ENCODE results near the gene ZNF346.

ZNF346 gene

DNA sequence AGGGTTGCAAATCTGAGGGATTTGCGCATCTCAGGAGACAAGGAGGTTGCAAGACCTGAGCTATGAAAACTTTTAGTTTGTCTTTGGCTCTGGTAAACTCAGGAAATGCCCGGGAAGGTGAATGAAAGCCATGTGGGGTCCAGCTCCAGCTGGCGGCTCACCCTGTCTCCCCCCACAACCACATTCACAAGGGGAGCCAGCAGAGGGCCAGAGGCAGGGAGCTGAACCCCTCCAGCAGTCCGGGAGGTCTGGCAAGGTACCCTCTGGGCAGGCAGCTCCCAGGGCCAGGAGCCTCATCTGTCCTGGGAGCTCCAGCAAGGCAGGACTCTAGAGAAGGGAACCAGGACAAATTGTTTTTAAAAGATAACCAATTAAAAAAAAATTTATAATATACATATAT lies 61.7 kb downstream of the ZNF346 start:
- no peak overlapping the region for H3K27ac ChIP-seq
- no peak for TF ChIP-seq ZFX (IDR thresholded peaks at IDR 0.05; ENCODE audit: borderline replicate concordance)
- TF ChIP-seq, protein P1, sequence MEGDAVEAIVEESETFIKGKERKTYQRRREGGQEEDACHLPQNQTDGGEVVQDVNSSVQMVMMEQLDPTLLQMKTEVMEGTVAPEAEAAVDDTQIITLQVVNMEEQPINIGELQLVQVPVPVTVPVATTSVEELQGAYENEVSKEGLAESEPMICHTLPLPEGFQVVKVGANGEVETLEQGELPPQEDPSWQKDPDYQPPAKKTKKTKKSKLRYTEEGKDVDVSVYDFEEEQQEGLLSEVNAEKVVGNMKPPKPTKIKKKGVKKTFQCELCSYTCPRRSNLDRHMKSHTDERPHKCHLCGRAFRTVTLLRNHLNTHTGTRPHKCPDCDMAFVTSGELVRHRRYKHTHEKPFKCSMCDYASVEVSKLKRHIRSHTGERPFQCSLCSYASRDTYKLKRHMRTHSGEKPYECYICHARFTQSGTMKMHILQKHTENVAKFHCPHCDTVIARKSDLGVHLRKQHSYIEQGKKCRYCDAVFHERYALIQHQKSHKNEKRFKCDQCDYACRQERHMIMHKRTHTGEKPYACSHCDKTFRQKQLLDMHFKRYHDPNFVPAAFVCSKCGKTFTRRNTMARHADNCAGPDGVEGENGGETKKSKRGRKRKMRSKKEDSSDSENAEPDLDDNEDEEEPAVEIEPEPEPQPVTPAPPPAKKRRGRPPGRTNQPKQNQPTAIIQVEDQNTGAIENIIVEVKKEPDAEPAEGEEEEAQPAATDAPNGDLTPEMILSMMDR (IDR thresholded peaks at IDR 0.05): no peak

DNA sequence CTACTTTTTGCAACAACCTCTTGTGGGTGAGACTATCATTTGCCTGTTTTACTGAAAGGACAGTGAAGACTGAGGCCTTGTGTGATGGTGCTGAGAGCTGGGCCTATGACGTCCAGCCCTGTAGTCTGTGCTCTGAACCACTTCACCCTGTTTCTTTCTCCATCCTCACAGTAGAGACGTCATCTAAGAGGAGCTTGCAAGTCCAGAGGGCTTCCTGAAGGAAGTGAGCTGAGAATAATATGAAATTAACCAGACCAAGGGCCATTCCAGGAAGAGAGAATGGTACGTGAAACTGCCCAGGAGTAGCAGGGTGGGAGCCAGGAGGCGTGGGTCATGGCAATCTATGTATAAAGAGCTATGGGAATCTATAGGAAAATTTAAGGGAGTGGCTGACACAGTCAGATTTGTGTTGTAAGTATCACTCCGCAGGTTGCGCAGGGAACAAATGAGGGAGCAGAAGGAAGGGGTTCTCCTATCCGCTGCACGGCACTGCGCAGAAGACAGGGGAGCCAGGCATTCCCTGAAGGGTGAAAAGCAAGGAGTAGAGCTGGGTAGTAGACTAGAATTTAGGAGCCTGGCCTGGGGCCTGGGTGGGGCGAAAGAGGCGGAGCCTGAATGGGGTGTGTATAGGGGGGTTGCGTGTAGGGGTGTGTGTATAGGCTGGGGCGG lies 63.6 kb downstream of the ZNF346 start:
- no peak for TF ChIP-seq ZFX (IDR thresholded peaks at IDR 0.05; ENCODE audit: borderline replicate concordance)
- TF ChIP-seq, protein P1 (IDR thresholded peaks at IDR 0.05): no peak
- H3K27ac ChIP-seq: peak overlapping the region; percentile 47

DNA sequence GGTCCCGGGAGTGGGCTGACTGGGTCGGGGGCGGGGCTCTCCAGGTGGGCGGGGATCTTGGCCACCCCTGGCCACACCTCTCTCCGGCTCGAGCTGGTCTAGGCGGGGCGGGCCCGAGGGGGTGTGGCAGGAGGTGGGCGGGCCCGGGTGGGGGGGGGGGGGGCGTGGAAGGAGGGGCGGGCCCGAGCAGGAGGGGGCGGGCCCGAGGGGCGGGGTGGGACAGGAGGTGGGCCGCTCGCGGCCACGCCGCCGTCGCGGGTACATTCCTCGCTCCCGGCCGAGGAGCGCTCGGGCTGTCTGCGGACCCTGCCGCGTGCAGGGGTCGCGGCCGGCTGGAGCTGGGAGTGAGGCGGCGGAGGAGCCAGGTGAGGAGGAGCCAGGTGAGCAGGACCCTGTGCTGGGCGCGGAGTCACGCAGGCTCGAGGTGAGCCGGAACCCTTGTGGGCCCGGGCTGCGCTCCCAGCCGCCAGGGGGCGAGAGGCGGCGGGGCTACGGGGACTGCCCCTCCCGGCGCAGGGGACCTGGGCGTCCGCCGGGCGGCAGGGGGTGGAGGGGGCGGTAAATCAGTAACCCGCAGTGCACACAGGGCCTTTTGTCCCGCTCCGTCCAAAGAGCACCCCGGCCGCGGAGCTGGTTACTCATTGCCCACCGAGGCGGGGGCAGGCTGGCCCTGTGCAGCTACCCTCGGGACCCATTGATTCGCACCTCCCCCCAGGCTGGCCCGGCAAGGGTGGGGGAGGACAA lies 64.3 kb downstream of the ZNF346 start, which contains the start of gene FGFR4:
Gene FGFR4 (plus strand): TSS at position 262 of the 744 bp plus-strand sequence. CDS start 2,688 bp downstream, outside the sequence.
- peak within 1 kb of the TSS; percentile 47 for H3K27ac ChIP-seq
- no peak for TF ChIP-seq ZFX (IDR thresholded peaks at IDR 0.05; ENCODE audit: borderline replicate concordance)
- TF ChIP-seq, protein P1 (IDR thresholded peaks at IDR 0.05): peak; percentile 83

DNA sequence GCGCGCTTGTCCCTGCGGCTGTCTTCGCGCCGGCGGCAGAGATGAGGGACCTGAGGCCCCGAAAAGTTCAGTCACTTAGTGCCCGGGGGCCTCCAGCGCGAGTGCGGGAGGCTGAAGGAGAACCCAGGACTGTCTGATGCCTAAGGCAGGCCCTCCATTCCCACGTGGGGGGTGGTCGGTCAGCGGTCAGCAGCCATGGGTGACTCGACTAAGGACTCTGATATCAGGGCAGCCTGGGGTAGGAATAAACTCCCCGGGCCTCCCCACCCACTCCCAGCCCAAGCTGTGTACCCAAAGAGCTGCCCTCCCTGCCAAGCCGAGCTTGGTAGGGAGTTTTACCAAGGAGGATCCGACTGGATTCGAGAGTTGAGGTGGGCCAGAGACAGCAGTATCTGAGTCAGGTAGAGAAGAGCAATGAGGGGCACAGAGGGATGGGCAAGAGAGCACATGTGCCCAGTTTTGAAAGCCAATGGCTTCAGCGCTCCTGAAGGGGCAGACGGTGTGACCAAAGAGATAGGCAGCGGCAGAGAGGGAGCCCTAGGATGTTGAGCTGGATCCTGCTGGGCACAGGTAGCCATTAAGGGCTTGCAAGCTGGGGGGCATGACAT lies 65.0 kb downstream of the ZNF346 start:
- H3K27ac ChIP-seq: peak overlapping the region; percentile 46
- TF ChIP-seq, protein P1 (IDR thresholded peaks at IDR 0.05): no peak
- no peak for TF ChIP-seq ZFX (IDR thresholded peaks at IDR 0.05; ENCODE audit: borderline replicate concordance)

DNA sequence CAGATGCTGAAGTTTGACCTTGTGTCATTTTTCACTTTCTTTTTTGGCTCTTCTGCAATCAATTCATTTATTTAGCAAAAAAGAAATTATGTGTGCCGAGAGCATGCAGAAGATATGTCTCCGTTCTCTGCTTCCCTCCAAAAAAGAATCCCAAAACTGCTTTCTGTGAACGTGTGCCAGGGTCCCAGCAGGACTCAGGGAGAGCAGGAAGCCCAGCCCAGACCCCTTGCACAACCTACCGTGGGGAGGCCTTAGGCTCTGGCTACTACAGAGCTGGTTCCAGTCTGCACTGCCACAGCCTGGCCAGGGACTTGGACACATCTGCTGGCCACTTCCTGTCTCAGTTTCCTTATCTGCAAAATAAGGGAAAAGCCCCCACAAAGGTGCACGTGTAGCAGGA lies 66.6 kb downstream of the ZNF346 start:
- TF ChIP-seq ZFX (IDR thresholded peaks at IDR 0.05; ENCODE audit: borderline replicate concordance): no peak
- TF ChIP-seq, protein P1 (IDR thresholded peaks at IDR 0.05): no peak
- H3K27ac ChIP-seq: no peak overlapping the region

DNA sequence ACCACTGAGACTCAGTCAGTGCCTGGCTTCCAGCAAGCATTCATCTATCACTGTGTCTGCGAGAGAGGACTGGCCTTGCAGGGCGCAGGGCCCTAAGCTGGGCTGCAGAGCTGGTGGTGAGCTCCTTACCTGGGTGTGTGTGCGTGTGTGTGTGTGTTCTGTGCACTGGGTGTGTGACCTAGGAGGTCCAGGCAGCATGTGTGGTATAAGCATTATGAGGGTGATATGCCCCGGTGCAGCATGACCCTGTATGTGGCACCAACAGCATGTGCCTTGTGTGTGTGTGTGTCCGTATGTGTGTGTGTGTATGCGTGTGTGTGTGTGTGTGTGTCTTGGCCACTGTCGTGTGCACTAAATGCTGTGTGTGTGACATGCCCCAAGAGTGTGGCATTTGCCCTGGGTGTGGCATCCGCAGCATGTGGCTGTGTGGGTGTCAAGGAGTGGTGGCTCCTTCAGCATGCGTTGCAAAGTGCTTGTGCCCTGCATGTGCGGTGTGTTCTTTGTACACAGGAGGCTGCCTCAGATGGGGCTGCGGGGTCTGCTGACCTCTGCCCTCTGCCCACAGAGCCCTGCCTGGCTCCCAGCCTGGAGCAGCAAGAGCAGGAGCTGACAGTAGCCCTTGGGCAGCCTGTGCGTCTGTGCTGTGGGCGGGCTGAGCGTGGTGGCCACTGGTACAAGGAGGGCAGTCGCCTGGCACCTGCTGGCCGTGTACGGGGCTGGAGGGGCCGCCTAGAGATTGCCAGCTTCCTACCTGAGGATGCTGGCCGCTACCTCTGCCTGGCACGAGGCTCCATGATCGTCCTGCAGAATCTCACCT lies 67.5 kb downstream of the ZNF346 start:
- H3K27ac ChIP-seq: no peak overlapping the region
- TF ChIP-seq ZFX (IDR thresholded peaks at IDR 0.05; ENCODE audit: borderline replicate concordance): no peak
- TF ChIP-seq, protein P1 (IDR thresholded peaks at IDR 0.05): no peak
